PC-3 (cell line): ENCODE data around the gene FOXK2. TPM values are rescaled to one million over a fixed set of nuclear protein-coding genes. Genes with fewer than 3 reads are reported as not detected.

ENCODE experiments used
- ATAC-seq: fragments of 200-7000 bp; cut with Tn5 transposase; 2 replicates; pipeline ENCODE4 v1.9.1; 2020; ENCODE audit warnings: mild to moderate bottlenecking, moderate library complexity
- BruUV-seq: library from RNA; stranded (reverse); fragments of 400-500 nt; replicated peaks from 2 replicates; lab custom pipeline; 2021; lab: Mats Ljungman, UMichigan
- CTCF ChIA-PET: fragments of 300-600 bp; sonication (Branson Sonifier 250); formaldehyde crosslinking; loops from one replicate; lab custom pipeline; 2022; ENCODE audit warnings: antibody characterized with exemption; lab: Charles Lee
- POLR2A ChIA-PET: fragments of 300-600 bp; sonication (Branson Sonifier 250); formaldehyde crosslinking; loops from one replicate; lab custom pipeline; 2022; ENCODE audit warnings: antibody characterized with exemption; ENCODE audit not compliant: unreplicated experiment; lab: Charles Lee
- DNase-seq: peaks from one replicate; pipeline ENCODE4 v3.0.0-alpha.2; 2015
- H2AFZ ChIP-seq: fragments of 300-600 bp; sonication (generic); 2 replicates; pipeline ENCODE4 v1.6.0; 2016; ENCODE audit warnings: antibody characterized with exemption, low read length
- H3F3A ChIP-seq: fragments of 300-600 bp; sonication (generic); one replicate; pipeline ENCODE4 v1.6.0; 2017; ENCODE audit warnings: antibody characterized with exemption, low read length, control low read depth, mild to moderate bottlenecking; ENCODE audit not compliant: unreplicated experiment
- H3K27ac ChIP-seq: fragments of 300-600 bp; sonication (generic); 2 replicates; pipeline ENCODE4 v1.5.1; 2016; ENCODE audit warnings: mild to moderate bottlenecking, low read length
- H3K27me3 ChIP-seq: fragments of 300-600 bp; sonication (generic); 2 replicates; pipeline ENCODE4 v1.6.1; 2016; ENCODE audit warnings: low read length, mixed read lengths
- H3K36me3 ChIP-seq: fragments of 300-600 bp; sonication (generic); 2 replicates; pipeline ENCODE4 v1.6.1; 2016; ENCODE audit warnings: low read depth, mixed run types, low read length, mixed read lengths
- H3K4me1 ChIP-seq: fragments of 300-600 bp; sonication (generic); 2 replicates; pipeline ENCODE4 v1.5.1; 2016; ENCODE audit warnings: low read length; ENCODE audit not compliant: insufficient read depth
- H3K4me2 ChIP-seq: fragments of 300-600 bp; sonication (generic); 2 replicates; pipeline ENCODE4 v1.6.0; 2016; ENCODE audit warnings: low read length
- H3K4me3 ChIP-seq: fragments of 300-600 bp; sonication (generic); 2 replicates; pipeline ENCODE4 v1.5.1; 2016; ENCODE audit warnings: mild to moderate bottlenecking, low read length, mixed read lengths
- H3K79me2 ChIP-seq: fragments of 300-600 bp; sonication (generic); 2 replicates; pipeline ENCODE4 v1.6.1; 2017; ENCODE audit warnings: low read length, mixed read lengths
- H3K9ac ChIP-seq: fragments of 300-600 bp; sonication (generic); 2 replicates; pipeline ENCODE4 v1.6.0; 2016; ENCODE audit warnings: mild to moderate bottlenecking, low read length
- H3K9me2 ChIP-seq: fragments of 300-600 bp; sonication (generic); replicated peaks from 2 replicates; pipeline ENCODE4 v1.6.1; 2016; ENCODE audit warnings: mixed run types, low read length, mixed read lengths
- H3K9me3 ChIP-seq: fragments of 300-600 bp; sonication (generic); 2 replicates; pipeline ENCODE4 v1.6.1; 2016; ENCODE audit warnings: low read length, mixed read lengths
- H4K20me1 ChIP-seq: fragments of 300-600 bp; sonication (generic); 2 replicates; pipeline ENCODE4 v1.6.1; 2016; ENCODE audit warnings: low read length, mixed read lengths
- CTCF ChIP-seq: fragments of 300-600 bp; sonication (generic); conservative IDR thresholded peaks from 2 replicates; pipeline ENCODE4 v1.5.1; 2017; ENCODE audit warnings: antibody characterized with exemption, low read depth, mild to moderate bottlenecking, low read length
- EZH2 ChIP-seq: fragments of 300-600 bp; sonication (generic); IDR thresholded peaks from one replicate; pipeline ENCODE4 v1.6.1; 2017; ENCODE audit warnings: antibody characterized with exemption, mild to moderate bottlenecking, low read length; ENCODE audit not compliant: unreplicated experiment
- EZH2phosphoT487 ChIP-seq: fragments of 300-600 bp; sonication (generic); IDR thresholded peaks from 2 replicates; pipeline ENCODE4 v1.6.1; 2018; ENCODE audit warnings: mild to moderate bottlenecking, antibody characterized with exemption, low read length, borderline replicate concordance
- intact Hi-C: fragments of 100-400 bp; cut with micrococcal nuclease; formaldehyde crosslinking; loops from 2 replicates; pipeline ENCODE4 v1.9.0; 2023
- total RNA-seq: library from RNA; depleted of rRNA; stranded (reverse); fragments of >200 nt; gene quantifications from 2 replicates; pipeline ENCODE4 v1.2.3, GENCODE V29; 2014

FOXK2 gene
- total RNA-seq, 1 experiment from 2014 or later: 60.5 TPM

GRCh38 chr17:82639628-82640027, 120.1 kb downstream of the FOXK2 start:
- no peak for TF ChIP-seq EZH2phosphoT487
- TF ChIP-seq EZH2: no peak
- no peak for TF ChIP-seq CTCF
- Histone ChIP-seq H3K4me3 (no peak overlapping the region), H3F3A (no peaks in the 10 kb centered on the region), H3K9ac (no peak overlapping the region), H3K9me2 (no peaks in the 10 kb centered on the region), H3K79me2 (peaks cover 99% of the 10 kb centered on the region), H3K4me2 (no peak overlapping the region), H2AFZ (no peak overlapping the region), H4K20me1 (peaks cover 28% of the 10 kb centered on the region), H3K4me1 (no peaks in the 10 kb centered on the region), H3K27ac (no peak overlapping the region), H3K9me3 (no peaks in the 10 kb centered on the region), H3K36me3 (peaks cover 68% of the 10 kb centered on the region), H3K27me3 (no peaks in the 10 kb centered on the region)
- ATAC-seq (no peak), DNase-seq (no peak)
- ChIA-PET CTCF (no interaction called here), POLR2A (no interaction called here)
- no TSS peak for BruUV-seq
- intact Hi-C loops: no loop called here

GRCh38 chr17:82640036-82640435, 120.5 kb downstream of the FOXK2 start:
- Histone ChIP-seq H3K4me2 (no peak overlapping the region), H3K79me2 (peaks cover 99% of the 10 kb centered on the region), H3K27me3 (no peaks in the 10 kb centered on the region), H3K4me1 (no peaks in the 10 kb centered on the region), H3K4me3 (no peak overlapping the region), H3K9me2 (no peaks in the 10 kb centered on the region), H3K27ac (no peak overlapping the region), H4K20me1 (peaks cover 29% of the 10 kb centered on the region), H3K9ac (no peak overlapping the region), H2AFZ (no peak overlapping the region), H3K36me3 (peaks cover 66% of the 10 kb centered on the region), H3K9me3 (no peaks in the 10 kb centered on the region), H3F3A (no peaks in the 10 kb centered on the region)
- POLR2A ChIA-PET: no interaction called here
- DNase-seq (no peak), ATAC-seq (no peak)
- BruUV-seq: no TSS peak
- intact Hi-C loops: no loop called here
- CTCF ChIA-PET: no interaction called here
- TF ChIP-seq CTCF (no peak), EZH2 (no peak), EZH2phosphoT487 (no peak)

GRCh38 chr17:82642022-82642421, 122.5 kb downstream of the FOXK2 start:
- Histone ChIP-seq H3K9ac (no peak overlapping the region), H4K20me1 (peaks cover 49% of the 10 kb centered on the region), H3K9me3 (no peaks in the 10 kb centered on the region), H3K79me2 (peaks cover 99% of the 10 kb centered on the region), H3K27me3 (no peaks in the 10 kb centered on the region), H3K4me1 (peaks cover 13% of the 10 kb centered on the region), H3F3A (no peaks in the 10 kb centered on the region), H3K4me2 (no peak overlapping the region), H3K9me2 (no peaks in the 10 kb centered on the region), H3K36me3 (peaks cover 63% of the 10 kb centered on the region), H2AFZ (no peak overlapping the region), H3K4me3 (no peak overlapping the region), H3K27ac (no peak overlapping the region)
- intact Hi-C loops: no loop called here
- DNase-seq (no peak), ATAC-seq (no peak)
- ChIA-PET CTCF (no interaction called here), POLR2A (no interaction called here)
- BruUV-seq: no TSS peak
- no peak for TF ChIP-seq EZH2phosphoT487
- TF ChIP-seq CTCF: no peak
- no peak for TF ChIP-seq EZH2
